Glutamatergic neuron (in vitro differentiated cells): ENCODE data around the gene ABCC8. TPM values are rescaled to one million over a fixed set of nuclear protein-coding genes. Genes with fewer than 3 reads are reported as not detected.

Experiments
- DNase-seq: peaks from one replicate; pipeline ENCODE4 v3.0.0; 2022
- H3K27ac Mint-ChIP-seq: one replicate; pipeline ENCODE4 v1.8.0; 2020; ENCODE audit warnings: mild to moderate bottlenecking, mixed read lengths, inconsistent platforms; ENCODE audit not compliant: unreplicated experiment
- H3K27me3 Mint-ChIP-seq: one replicate; pipeline ENCODE4 v1.8.0; 2020; ENCODE audit warnings: mild to moderate bottlenecking, moderate library complexity, mixed read lengths, inconsistent platforms; ENCODE audit not compliant: unreplicated experiment
- H3K36me3 Mint-ChIP-seq: one replicate; pipeline ENCODE4 v1.8.0; 2020; ENCODE audit warnings: mild to moderate bottlenecking, mixed read lengths, inconsistent platforms; ENCODE audit not compliant: unreplicated experiment
- H3K4me1 Mint-ChIP-seq: one replicate; pipeline ENCODE4 v1.8.0; 2020; ENCODE audit warnings: mild to moderate bottlenecking, low read depth, mixed read lengths, inconsistent platforms; ENCODE audit not compliant: unreplicated experiment
- H3K4me3 Mint-ChIP-seq: one replicate; pipeline ENCODE4 v1.8.0; 2020; ENCODE audit warnings: mild to moderate bottlenecking, mixed read lengths, inconsistent platforms; ENCODE audit not compliant: unreplicated experiment
- H3K9me3 Mint-ChIP-seq: one replicate; pipeline ENCODE4 v1.8.0; 2020; ENCODE audit warnings: mild to moderate bottlenecking, moderate library complexity, mixed read lengths, inconsistent platforms; ENCODE audit not compliant: unreplicated experiment
- CTCF ChIP-seq: fragments of 200-600 bp; sonication (generic); IDR thresholded peaks from one replicate; pipeline ENCODE4 v1.5.0; 2021; ENCODE audit not compliant: partially characterized antibody, unreplicated experiment
- total RNA-seq: library from RNA; stranded (reverse); fragmentation: NEBNext Ultra II Directional; extraction: Animal tissue kit (Norgen Biotek cat#: 25700); gene quantifications from one replicate; pipeline ENCODE4 v1.2.1, GENCODE V29; 2021; ENCODE audit not compliant: unreplicated experiment

The ABCC8 gene
- total RNA-seq, 1 donor from 2014 or later, result 5.7 TPM

DNA sequence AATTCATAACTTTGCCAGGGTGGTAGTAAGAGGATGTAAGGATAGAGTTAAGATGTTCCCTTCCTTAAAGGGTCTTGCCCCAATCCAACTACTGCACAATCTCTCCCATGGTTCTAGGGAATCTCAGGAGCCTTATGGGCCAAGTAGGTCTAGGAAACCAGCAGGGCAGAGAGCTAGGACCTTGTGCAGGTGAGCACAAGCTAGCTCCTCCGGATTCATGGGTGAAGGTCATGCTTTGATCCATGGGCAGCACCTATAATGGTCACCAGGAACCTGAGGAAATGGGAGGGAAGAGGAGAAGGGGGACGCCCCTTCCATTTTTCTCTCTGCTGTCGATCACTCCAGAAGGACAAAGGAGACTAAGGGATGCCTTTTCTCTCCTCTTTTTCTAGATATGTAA lies 105.0 kb downstream of the ABCC8 start:
- DNase-seq, result no peak
- peaks cover 40% of the 10 kb centered on the region for H3K36me3 Mint-ChIP-seq

DNA sequence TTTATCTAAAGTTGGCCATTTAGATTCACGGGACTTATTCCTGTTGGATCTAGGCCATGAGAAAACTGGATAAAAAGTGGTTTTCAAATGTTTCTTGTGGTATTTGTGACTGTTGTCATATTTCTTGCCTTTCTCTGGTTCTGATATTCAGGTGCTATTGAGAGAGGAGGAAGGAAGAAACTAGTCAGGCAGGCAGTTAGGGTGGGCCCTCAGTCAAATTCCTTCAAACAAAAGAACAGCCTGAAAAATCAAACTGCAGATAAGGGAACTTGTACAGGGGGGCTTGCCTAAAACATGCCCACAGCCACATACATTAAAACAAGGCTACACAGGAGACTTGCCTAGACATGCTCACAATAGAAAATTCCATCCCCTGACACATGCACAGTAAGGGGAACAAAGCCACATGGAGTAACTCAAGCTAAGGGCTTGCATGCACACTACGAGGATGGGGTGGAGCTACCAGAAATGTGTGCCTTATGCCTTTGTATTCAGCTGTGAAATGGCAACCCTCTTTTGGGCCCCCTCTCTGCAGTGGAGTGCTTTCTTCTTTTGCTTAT lies 106.9 kb downstream of the ABCC8 start:
- DNase-seq, result no peak
- Mint-ChIP-seq H3K27me3 (no peaks in the 10 kb centered on the region), H3K27ac (no peak overlapping the region), H3K4me1 (no peaks in the 10 kb centered on the region), H3K9me3 (peaks cover 10% of the 10 kb centered on the region), H3K36me3 (peaks cover 40% of the 10 kb centered on the region), H3K4me3 (no peak overlapping the region)
- no peak for TF ChIP-seq CTCF

More for the DNA sequence above, 105.0 kb downstream of the ABCC8 start:
- TF ChIP-seq CTCF, result no peak
- Mint-ChIP-seq H3K4me1 (no peaks in the 10 kb centered on the region), H3K27ac (no peak overlapping the region), H3K9me3 (peaks cover 10% of the 10 kb centered on the region), H3K4me3 (no peak overlapping the region), H3K27me3 (no peaks in the 10 kb centered on the region)

- Mint-ChIP-seq H3K27me3 (no peaks in the 10 kb centered on the region), H3K27ac (no peak overlapping the region), H3K4me1 (no peaks in the 10 kb centered on the region), H3K4me3 (no peak overlapping the region), H3K36me3 (peaks cover 40% of the 10 kb centered on the region), H3K9me3 (peaks cover 10% of the 10 kb centered on the region)
- no peak for TF ChIP-seq CTCF
- no peak for DNase-seq
Observed at GRCh38 chr11:17369094-17369493, 107.6 kb downstream of the ABCC8 start.

- Mint-ChIP-seq H3K27ac (no peak overlapping the region), H3K4me3 (no peak overlapping the region), H3K4me1 (no peaks in the 10 kb centered on the region), H3K36me3 (peaks cover 40% of the 10 kb centered on the region), H3K27me3 (no peaks in the 10 kb centered on the region), H3K9me3 (peaks cover 10% of the 10 kb centered on the region)
- TF ChIP-seq CTCF, result no peak
- DNase-seq, result no peak
Observed at GRCh38 chr11:17368551-17368950, 108.1 kb downstream of the ABCC8 start.

DNA sequence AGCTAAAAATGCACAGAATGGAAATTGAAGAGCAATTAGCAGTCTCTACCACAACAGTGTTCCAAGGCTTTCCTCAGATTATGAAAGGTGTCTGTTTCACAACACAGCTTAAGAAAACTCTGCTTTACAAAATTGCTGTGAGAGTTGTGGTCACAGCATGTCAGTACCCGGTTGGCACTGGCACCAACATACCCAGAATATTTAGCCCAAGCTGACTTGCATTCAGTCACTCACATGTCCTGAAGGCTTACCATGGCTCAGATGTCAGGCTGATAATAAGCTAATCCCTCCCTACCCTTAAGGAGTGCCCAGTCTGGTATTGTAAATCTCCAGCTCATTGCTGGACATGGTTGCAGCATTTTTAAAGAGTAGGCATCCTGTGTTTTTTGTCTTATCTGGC lies 110.2 kb downstream of the ABCC8 start:
- Mint-ChIP-seq H3K27me3 (no peaks in the 10 kb centered on the region), H3K36me3 (peaks cover 28% of the 10 kb centered on the region)
- no peak for DNase-seq

More for the DNA sequence above, 110.2 kb downstream of the ABCC8 start:
- TF ChIP-seq CTCF, result no peak
- H3K4me1 Mint-ChIP-seq, result no peaks in the 10 kb centered on the region
- no peak overlapping the region for H3K4me3 Mint-ChIP-seq
- H3K9me3 Mint-ChIP-seq, result peaks cover 10% of the 10 kb centered on the region
- no peak overlapping the region for H3K27ac Mint-ChIP-seq
